Left lung (tissue), 10 donors: ENCODE data around the gene UBE2K. TPM values are rescaled to one million over a fixed set of nuclear protein-coding genes. Genes with fewer than 3 reads are reported as not detected.
"Not testable (repeated sequence)": the region's sequence is repeated elsewhere in the genome, so short reads cannot be mapped to it uniquely, and the experiment has no call there.

ENCODE experiments used
- ATAC-seq: fragments of 200-7000 bp; cut with Tn5 transposase; one replicate; pipeline ENCODE4 v1.9.1; 2020; ENCODE audit warnings: moderate library complexity
- DNase-seq, 4 donors: peaks; one replicate each; pipeline ENCODE4 v3.0.0-alpha.2; 2013 to 2020
- H3K27ac ChIP-seq, 2 donors: fragments of 200-600 bp; sonication (generic) in 1 of 2; one replicate each; pipeline versions ENCODE4 v1.5.0 to v1.8.0; 2020 to 2021
- H3K27me3 ChIP-seq, 2 donors: fragments of 200-600 bp; sonication (generic) in 1 of 2; one replicate each; pipeline versions ENCODE4 v1.5.0 to v1.8.0; 2020 to 2021
- H3K36me3 ChIP-seq, 2 donors: fragments of 200-600 bp; sonication (generic) in 1 of 2; one replicate each; pipeline versions ENCODE4 v1.5.0 to v1.8.0; 2020 to 2021
- H3K4me1 ChIP-seq, 2 donors: fragments of 200-600 bp; one replicate each; pipeline ENCODE4 v1.8.0; 2021
- H3K4me3 ChIP-seq, 2 donors: fragments of 200-600 bp; sonication (generic) in 1 of 2; one replicate each; pipeline versions ENCODE4 v1.5.0 to v1.8.0; 2020 to 2021; ENCODE audit warnings: mild to moderate bottlenecking in 1 of 2
- H3K9me3 ChIP-seq, 2 donors: fragments of 200-600 bp; sonication (generic) in 1 of 2; one replicate each; pipeline versions ENCODE4 v1.5.0 to v1.8.0; 2020 to 2021
- intact Hi-C, 2 donors: fragments of 100-400 bp; cut with DNase I; formaldehyde crosslinking; loops; one replicate each; pipeline versions ENCODE4 v1.11.2 to v1.14.2; 2022
- polyA plus RNA-seq, 6 donors: library from polyadenylated mRNA; unstranded; fragments of 120-200 nt; gene quantifications; one replicate each; pipeline ENCODE4 v1.2.1, GENCODE V29; 2013; ENCODE audit not compliant: insufficient read length in 6 of 6
- total RNA-seq, 2 donors: library from RNA; stranded (reverse); fragmentation: NEBNext Ultra II Directional; extraction: Animal tissue kit (Norgen Biotek cat#: 25700); gene quantifications; one replicate each; pipeline ENCODE4 v1.2.1, GENCODE V29; 2021
- TF ChIP-seq, protein P1 (sequence below), 2 donors: fragments of 200-600 bp; sonication (generic) in 1 of 2; IDR thresholded peaks; one replicate each; pipeline versions ENCODE4 v1.5.0 to v1.8.0; 2021; ENCODE audit warnings: antibody characterized with exemption in 2 of 2
- donor health status: DM: no; HTN: yes; CAD: no.
- donor health status: DM: no; HTN: no; CAD: no.

UBE2K gene
- total and polyA plus RNA-seq, 8 donors = 54.5 to 87.4 (median 75.9) TPM

DNA sequence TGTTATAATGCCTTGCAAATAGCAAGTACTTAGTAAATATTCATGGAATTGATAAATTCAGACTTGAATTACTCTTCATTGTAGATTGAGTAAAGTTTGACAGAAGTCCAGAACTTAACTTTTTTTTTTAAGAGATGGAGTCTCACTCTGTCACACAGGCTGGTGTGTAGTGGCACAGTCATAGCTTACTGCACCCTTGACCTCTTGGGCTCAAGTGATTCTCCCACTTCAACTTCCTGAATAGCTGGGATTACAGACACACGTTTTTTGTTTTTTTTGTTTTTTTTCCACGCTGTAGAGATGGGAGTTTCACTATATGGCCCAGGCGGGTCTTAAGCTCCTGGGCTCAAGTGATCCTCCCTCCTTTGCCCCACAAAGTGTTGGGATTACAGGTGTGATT is 32.1 kb downstream of the UBE2K start:
- ATAC-seq (peak; percentile 91), DNase-seq (peak in 1 of 4 donors; percentile 24)
- Histone ChIP-seq H3K4me3 (no peak overlapping the region), H3K36me3 (peaks cover 0 to 10% of the 10 kb centered on the region in 2 donors), H3K27ac (peak overlapping the region in 1 of 2 donors; percentile 6), H3K27me3 (no peaks in the 10 kb centered on the region), H3K9me3 (no peaks in the 10 kb centered on the region), H3K4me1 (peaks cover 8 to 22% of the 10 kb centered on the region in 2 donors)
- TF ChIP-seq, protein P1, sequence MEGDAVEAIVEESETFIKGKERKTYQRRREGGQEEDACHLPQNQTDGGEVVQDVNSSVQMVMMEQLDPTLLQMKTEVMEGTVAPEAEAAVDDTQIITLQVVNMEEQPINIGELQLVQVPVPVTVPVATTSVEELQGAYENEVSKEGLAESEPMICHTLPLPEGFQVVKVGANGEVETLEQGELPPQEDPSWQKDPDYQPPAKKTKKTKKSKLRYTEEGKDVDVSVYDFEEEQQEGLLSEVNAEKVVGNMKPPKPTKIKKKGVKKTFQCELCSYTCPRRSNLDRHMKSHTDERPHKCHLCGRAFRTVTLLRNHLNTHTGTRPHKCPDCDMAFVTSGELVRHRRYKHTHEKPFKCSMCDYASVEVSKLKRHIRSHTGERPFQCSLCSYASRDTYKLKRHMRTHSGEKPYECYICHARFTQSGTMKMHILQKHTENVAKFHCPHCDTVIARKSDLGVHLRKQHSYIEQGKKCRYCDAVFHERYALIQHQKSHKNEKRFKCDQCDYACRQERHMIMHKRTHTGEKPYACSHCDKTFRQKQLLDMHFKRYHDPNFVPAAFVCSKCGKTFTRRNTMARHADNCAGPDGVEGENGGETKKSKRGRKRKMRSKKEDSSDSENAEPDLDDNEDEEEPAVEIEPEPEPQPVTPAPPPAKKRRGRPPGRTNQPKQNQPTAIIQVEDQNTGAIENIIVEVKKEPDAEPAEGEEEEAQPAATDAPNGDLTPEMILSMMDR (IDR thresholded peaks at IDR 0.05) = no peak
- intact Hi-C loops = no loop called here

DNA sequence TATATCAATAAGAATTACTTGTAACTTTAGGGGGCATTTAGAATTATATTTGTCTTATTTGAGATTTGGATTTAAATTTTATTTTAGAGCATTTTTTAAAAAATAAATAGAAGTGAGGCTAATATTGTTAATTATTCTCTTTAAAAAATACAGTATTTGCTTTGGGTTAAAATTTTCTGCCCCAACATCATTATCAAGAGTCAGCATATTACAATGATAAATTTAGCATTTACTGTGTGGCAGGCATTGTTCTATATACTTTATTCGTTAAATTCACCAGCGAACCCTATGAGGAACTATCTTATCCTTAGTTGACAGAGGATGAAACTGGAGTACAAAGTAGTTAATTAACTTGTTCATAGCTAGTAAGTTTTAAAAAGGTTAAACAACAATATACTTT is 34.0 kb downstream of the UBE2K start:
- ATAC-seq (no peak), DNase-seq (no peak)
- Histone ChIP-seq H3K27me3 (no peaks in the 10 kb centered on the region), H3K4me1 (peaks cover 5 to 13% of the 10 kb centered on the region in 2 donors), H3K4me3 (no peak overlapping the region), H3K36me3 (peaks cover 0 to 9% of the 10 kb centered on the region in 2 donors), H3K9me3 (no peaks in the 10 kb centered on the region), H3K27ac (no peak overlapping the region)
- TF ChIP-seq, protein P1 (IDR thresholded peaks at IDR 0.05) = no peak
- intact Hi-C loops = no loop called here

DNA sequence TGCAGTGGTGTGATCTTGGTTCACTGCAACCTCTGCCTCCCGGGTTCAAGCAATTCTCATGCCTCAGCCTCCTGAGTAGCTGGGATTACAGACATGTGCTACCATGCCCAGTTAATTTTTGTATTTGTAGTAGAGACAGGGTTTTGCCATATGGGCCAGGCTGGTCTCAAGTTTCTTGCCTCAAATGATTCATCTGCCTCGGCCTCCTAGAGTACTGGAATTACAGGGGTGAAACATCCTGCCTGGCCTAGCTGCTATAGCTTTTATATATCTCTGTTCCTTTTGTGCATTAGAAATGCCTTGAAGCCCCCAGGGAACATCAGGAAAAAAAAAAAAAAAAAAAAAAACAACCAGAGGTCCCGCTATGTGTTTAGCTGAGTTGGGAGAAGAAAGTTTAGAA is 34.8 kb downstream of the UBE2K start:
- no peak for DNase-seq
- Histone ChIP-seq H3K4me1 (peaks cover 5 to 13% of the 10 kb centered on the region in 2 donors), H3K27me3 (no peaks in the 10 kb centered on the region), H3K27ac (no peak overlapping the region), H3K36me3 (peaks cover 0 to 1% of the 10 kb centered on the region in 2 donors), H3K9me3 (no peaks in the 10 kb centered on the region), H3K4me3 (no peak overlapping the region)
- intact Hi-C loops = no loop called here
- TF ChIP-seq, protein P1 (IDR thresholded peaks at IDR 0.05) = no peak
- ATAC-seq = no peak

DNA sequence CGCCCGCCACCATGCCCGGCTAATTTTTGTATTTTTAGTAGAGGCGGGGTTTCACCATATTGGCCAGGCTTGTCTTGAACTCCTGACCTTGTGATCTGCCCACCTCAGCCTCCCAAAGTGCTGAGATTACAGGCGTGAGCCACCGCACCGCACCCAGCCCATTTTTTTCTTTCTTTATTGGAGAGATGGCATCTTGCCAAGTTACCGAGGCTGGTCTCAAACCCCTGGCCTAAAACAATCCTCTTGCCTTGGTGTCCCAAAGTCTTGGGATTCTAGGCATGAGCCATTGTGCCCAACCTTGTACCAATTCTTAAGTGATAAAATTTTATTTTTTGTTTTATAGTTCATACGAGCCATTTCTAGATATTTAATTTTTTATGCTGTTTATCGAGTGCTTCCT is 41.7 kb downstream of the UBE2K start:
- DNase-seq, intact Hi-C loops, ATAC-seq, H3K4me3 ChIP-seq, H3K27ac ChIP-seq, H3K4me1 ChIP-seq, H3K9me3 ChIP-seq, H3K27me3 ChIP-seq: not testable (repeated sequence)
- peaks cover 0 to 48% of the 10 kb centered on the region in 2 donors for H3K36me3 ChIP-seq

DNA sequence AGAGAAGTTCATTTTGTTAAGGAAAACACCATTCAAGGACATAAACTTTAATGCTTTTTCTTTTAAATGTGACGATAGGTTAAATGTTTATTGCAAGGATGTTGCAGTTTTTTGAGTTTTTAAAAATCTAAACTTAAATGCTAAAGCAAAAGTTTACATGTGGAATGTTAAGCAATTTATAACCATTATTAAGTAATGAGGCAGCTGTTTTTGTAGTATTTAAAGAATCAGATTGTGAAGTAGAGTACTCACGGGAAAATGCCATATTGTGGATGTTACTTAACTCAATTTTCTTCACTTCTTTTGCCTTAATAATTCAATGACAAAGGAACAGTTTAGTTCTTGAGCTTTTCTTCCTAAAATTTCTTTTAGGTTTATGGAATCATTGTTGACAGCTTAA is 43.5 kb downstream of the UBE2K start:
- Histone ChIP-seq H3K27me3 (no peaks in the 10 kb centered on the region), H3K9me3 (no peaks in the 10 kb centered on the region), H3K36me3 (peaks cover 0 to 51% of the 10 kb centered on the region in 2 donors), H3K27ac (no peak overlapping the region), H3K4me3 (no peak overlapping the region), H3K4me1 (no peaks in the 10 kb centered on the region)
- intact Hi-C loops = no loop called here
- DNase-seq (no peak), ATAC-seq (no peak)
- TF ChIP-seq, protein P1 (IDR thresholded peaks at IDR 0.05) = no peak

DNA sequence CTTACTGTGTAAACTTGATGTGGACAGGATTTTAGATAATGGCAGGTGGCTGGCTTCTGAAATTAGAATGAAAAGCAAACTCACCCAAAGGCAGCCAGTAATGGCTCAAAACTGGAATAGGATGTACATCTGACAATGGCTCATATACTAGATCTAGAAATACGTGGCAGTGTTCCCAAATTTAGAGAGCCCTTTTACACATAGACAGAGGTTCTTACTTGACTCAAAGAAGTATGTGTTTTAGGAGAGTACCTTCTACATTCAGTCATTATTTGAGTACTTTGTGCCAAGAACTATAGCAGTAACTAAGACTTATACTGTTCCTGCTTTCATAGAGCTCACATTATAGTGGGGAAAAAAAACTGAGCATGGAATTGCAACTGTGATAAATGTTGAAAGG is 48.0 kb downstream of the UBE2K start:
- H3K9me3 ChIP-seq = no peaks in the 10 kb centered on the region
- TF ChIP-seq, protein P1 (IDR thresholded peaks at IDR 0.05) = no peak
- H3K4me1 ChIP-seq = no peaks in the 10 kb centered on the region
- H3K27ac ChIP-seq = no peak overlapping the region
- intact Hi-C loops = no loop called here
- no peaks in the 10 kb centered on the region for H3K27me3 ChIP-seq
- H3K36me3 ChIP-seq = peaks cover 0 to 55% of the 10 kb centered on the region in 2 donors
- peak; percentile 45 for ATAC-seq
- DNase-seq = no peak
- H3K4me3 ChIP-seq = no peak overlapping the region
